Middle frontal gyrus (tissue), 1 donor: Measurements from ENCODE around the gene IFNG.

Experiments
- DNase-seq: peaks from one replicate; pipeline ENCODE4 v3.0.0-alpha.2; 2015; ENCODE audit warnings: low spot score; ENCODE audit errors: extremely low spot score

IFNG gene

DNA sequence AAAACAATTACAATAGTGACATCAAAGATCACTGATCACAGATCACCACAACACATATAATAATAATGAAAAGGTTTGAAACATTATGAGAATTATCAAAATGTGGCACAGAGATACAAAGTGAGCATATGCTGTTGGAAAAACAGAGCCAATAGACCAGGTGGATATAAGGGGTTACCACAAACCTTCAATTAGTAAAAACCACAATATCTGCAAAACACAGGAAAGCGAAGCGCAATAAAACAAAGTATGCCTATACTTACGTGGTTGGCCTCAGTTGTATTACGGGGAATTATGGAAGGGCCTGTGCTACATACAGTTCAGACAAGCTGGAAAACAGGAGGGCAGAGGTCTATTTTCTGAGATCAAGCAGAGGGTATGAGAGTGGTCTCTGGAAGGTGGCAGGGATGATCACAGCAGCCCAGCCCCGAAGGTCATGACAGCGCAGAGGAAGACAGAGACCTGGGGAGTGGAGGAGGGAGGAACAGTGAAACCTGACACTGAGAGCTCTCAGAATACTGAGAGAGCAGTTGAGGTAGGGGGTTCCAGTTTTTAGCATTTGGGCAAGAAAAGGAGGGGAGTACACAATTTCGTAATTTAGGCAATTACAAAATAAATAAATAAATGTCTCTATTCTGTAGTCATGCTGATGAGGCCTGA, 41.3 kb downstream of the IFNG start:
- no peak for DNase-seq

DNA sequence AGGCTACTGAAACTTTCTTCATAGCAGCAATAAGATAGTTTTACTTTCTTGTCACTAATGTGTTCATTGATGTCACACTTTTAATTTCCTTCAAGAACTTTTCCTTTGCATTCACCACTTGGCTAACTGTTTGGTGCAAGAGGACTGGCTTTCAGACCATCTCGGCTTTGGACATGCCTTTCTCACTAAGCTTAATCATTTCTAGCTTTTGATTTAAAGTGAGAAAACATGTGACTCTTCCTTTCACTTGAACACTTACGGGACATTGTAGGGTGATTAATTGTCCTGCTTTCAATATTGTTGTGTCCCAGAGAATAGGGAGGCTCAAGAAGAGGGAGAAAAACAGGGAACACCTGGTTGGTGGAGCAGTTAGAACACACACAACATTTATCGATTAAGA, 41.9 kb downstream of the IFNG start:
- DNase-seq = no peak

GRCh38 chr12:68115281-68115680, 44.3 kb downstream of the IFNG start:
- DNase-seq = no peak

- DNase-seq = no peak
Measured at GRCh38 chr12:68114606-68115005, 44.9 kb downstream of the IFNG start.

GRCh38 chr12:68113644-68114043, 45.9 kb downstream of the IFNG start:
- no peak for DNase-seq

DNA sequence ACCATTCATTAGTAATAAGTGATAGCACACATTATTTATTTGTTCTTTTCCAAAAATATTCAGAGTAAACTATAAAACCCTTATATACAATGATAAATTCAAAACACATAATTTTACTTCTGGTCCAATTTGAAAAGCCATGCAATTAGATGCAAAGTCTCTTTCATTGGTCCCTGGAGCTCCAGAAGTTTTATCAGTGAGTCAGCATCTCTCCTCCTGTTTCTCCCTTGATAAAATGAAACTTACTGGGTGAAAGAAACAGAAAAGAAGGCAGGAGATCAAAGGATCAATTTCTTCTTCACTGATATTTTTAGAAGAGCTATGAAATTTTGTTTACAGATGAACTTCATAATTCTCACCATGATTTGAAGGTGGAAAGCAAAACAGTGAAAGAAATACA, 47.5 kb downstream of the IFNG start:
- no peak for DNase-seq

DNA sequence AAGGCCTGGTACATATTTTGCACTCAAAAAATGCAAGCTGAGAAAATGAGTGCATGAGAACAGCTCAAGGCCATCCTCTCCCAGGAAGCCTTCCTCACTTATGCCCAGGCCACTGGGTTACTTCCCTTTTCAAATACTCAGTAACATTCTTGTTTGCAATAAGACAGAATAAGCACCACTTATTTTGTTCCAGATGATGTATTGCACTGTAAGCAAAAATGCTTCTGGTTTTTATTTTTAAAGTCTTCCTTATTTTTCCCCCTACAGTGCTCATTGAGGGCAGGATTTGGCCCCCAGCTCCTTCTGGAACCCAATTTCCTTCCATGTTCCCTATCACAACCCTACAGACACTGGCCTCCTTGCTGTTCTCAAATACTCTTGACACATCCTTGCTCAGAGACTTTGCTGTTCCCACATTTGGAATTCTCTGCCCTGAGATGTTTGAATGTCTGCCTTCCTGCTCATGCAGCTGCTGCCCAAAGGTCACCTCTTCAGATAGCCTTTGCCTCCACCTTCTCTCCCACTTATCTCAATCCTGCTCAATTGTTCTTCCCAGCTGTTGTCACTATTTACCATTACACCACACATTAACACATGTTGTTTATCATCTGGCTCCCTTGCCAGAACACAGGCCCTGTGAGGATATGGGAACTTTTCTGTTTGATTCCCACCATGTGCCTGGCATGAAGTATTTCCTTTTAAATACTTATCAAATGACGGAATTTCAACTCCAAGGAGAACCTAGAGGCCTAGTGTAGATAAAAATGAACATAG, 49.9 kb downstream of the IFNG start:
- no peak for DNase-seq

DNA sequence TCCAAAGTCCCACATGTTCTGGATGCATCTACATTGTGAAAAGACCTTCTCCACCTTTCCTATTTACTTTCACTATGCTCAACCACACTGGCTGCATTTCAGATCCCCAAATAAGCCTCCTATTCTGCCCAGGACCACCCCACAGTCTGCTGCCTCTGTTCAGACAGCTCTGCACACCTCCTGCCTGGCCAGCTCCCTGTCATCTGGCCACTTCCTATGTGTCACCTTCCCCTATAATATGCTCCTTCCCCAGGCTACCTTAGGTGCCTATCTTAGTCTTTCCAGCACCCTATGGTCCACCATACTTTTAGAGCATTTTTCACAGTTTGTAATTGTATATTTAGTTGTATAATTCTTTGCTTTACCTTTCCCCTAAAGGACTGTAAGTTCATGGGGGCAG, 50.5 kb downstream of the IFNG start:
- DNase-seq = no peak

- no peak for DNase-seq
Measured at GRCh38 chr12:68106660-68107059, 52.9 kb downstream of the IFNG start.

DNA sequence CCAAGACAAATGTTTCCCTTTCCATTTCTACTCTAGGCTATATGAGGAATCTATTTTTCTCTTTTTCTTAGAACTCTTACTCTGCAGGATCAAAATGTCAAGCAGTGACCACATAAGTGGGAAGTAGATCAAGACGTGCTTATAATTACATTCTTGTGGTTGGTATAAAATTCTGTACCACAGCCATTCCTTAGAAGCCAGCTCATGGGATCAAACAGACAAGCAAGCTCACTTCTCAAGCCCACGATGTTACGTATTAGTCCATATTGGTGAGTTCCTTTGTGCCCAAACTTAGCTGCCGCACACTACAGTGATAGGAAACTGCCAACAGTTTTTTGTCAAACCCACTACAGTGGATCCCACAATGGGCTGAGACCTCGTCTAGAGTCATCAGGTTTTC, 53.4 kb downstream of the IFNG start:
- DNase-seq = no peak
